Activated T-cell treated with anti-CD3 and anti-CD28 coated beads, Interleukin-2, amount 50 U/mL, for 4 hours (primary cell): ENCODE measurements around the gene SH3BP5. TPM values are rescaled to one million over a fixed set of nuclear protein-coding genes. Genes with fewer than 3 reads are reported as not detected.
"Not testable (repeated sequence)": the region's sequence is repeated elsewhere in the genome, so short reads cannot be mapped to it uniquely, and the experiment has no call there.

Experiments
- ATAC-seq, 2 donors: fragments of 200-7000 bp; cut with Tn5 transposase; one replicate each; pipeline ENCODE4 v1.10.0; 2021
- DNase-seq: peaks from one replicate; pipeline ENCODE4 v3.0.0-alpha.2; 2020
- H3K27me3 Mint-ChIP-seq: one replicate; pipeline ENCODE4 v1.8.0; 2021; ENCODE audit warnings: low read depth, mixed read lengths
- H3K36me3 Mint-ChIP-seq: one replicate; pipeline ENCODE4 v1.8.0; 2022; ENCODE audit warnings: mixed read lengths; ENCODE audit not compliant: insufficient read depth
- H3K4me1 Mint-ChIP-seq: one replicate; pipeline ENCODE4 v1.8.0; 2021; ENCODE audit warnings: low read depth, mixed read lengths
- H3K4me3 Mint-ChIP-seq: one replicate; pipeline ENCODE4 v1.8.0; 2021; ENCODE audit warnings: mild to moderate bottlenecking, moderate library complexity, mixed read lengths
- H3K9me3 Mint-ChIP-seq: one replicate; pipeline ENCODE4 v1.8.0; 2021; ENCODE audit warnings: mixed read lengths
- total RNA-seq, 3 donors: library from RNA; stranded (reverse); gene quantifications; one replicate each; pipeline ENCODE4 v1.2.1, GENCODE V29; 2021

SH3BP5 gene
- total RNA-seq, 3 donors from 2014 or later: 11.1 to 26.1 (median 12.9) TPM

DNA sequence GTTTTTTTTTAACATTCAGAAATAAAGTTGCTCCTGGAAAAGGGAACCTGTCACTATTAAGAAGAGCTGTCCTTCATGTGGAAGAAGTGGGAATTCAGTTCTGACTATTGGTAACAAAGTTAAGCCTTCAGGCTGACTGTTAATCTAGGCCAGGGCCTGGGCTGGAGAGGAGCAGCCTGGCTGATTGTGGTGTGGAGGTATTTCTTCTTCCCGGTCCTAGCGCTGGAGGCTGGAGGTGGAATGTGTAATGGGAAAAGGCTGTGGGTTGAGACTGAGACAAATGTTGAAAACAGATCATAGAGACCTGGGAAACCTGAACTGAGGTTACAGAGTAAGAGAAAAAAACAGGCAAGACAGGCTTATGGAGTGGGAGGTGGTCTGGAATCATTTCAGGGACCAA, 23.8 kb upstream of the SH3BP5 start:
- no peak for DNase-seq
- Mint-ChIP-seq H3K27me3 (no peaks in the 10 kb centered on the region), H3K36me3 (no peaks in the 10 kb centered on the region), H3K4me3 (no peak overlapping the region), H3K9me3 (no peaks in the 10 kb centered on the region), H3K4me1 (peaks cover 40% of the 10 kb centered on the region)
- ATAC-seq: no peak

DNA sequence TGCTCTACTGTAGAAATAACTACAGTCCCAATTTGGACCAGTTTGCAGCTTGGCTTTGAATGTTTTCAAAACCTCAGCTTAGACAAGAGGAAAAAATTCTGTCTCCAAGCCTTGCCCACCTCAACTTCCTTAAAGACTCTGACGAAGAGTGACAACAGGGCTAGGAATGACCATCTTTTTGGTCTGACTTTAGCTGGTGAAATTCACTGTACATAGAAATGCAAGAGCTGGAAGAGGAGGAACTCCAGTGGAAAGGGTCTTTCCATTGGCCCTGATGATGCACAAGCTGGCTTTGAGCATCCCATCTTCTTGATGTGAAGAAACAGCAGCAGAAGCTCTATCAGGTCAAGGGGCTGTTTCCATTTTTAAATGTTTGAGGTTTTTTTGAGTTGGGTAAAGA, 22.7 kb upstream of the SH3BP5 start:
- Mint-ChIP-seq H3K4me3 (no peak overlapping the region), H3K27me3 (no peaks in the 10 kb centered on the region), H3K36me3 (peaks cover 4% of the 10 kb centered on the region), H3K4me1 (peaks cover 35% of the 10 kb centered on the region), H3K9me3 (peaks cover 4% of the 10 kb centered on the region)
- DNase-seq: no peak
- no peak for ATAC-seq

DNA sequence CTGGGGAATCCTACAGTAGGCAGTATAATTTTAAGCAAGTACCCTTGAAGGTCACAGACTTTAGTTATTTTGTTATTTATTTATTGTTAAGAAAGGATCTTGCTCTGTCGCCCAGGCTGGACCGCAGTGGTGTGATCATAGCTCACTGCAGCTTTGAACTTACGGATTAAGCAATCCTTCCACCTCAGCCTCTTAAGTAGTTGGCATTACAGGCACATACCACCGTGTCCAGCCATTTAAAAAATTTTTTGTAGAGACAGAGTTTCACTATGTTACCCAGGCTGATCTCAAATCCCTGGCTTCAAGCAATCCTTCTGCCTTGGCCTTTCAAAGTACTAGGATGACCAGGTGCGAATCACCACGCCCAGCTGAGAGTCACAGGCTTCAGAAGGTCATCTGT, 22.1 kb upstream of the SH3BP5 start:
- Mint-ChIP-seq H3K4me3 (no peak overlapping the region), H3K36me3 (peaks cover 4% of the 10 kb centered on the region), H3K27me3 (no peaks in the 10 kb centered on the region), H3K4me1 (peaks cover 38% of the 10 kb centered on the region), H3K9me3 (peaks cover 6% of the 10 kb centered on the region)
- no peak for ATAC-seq
- no peak for DNase-seq

DNA sequence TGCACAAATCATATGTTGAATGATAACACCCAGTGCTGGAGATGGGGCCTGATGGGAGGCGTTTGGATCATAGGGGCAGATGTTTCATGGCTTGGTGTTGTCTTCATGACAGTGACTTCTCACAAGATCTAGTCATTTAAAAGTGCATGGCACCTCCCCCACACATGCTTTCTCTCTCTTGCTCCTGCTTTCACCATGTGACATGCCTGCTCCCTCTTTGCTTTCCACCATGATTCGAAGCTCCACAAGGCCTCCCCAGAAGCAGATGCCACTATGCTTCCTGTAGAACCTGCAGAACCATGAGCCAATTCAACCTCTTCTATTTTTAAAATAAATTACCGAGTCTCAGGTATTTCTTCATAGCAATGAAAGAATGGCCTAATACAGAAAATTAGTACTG, 17.8 kb upstream of the SH3BP5 start:
- DNase-seq (no peak), ATAC-seq (no peak)
- Mint-ChIP-seq H3K4me3 (no peak overlapping the region), H3K36me3 (peaks cover 4% of the 10 kb centered on the region), H3K4me1 (peaks cover 47% of the 10 kb centered on the region), H3K27me3 (no peaks in the 10 kb centered on the region), H3K9me3 (peaks cover 6% of the 10 kb centered on the region)

DNA sequence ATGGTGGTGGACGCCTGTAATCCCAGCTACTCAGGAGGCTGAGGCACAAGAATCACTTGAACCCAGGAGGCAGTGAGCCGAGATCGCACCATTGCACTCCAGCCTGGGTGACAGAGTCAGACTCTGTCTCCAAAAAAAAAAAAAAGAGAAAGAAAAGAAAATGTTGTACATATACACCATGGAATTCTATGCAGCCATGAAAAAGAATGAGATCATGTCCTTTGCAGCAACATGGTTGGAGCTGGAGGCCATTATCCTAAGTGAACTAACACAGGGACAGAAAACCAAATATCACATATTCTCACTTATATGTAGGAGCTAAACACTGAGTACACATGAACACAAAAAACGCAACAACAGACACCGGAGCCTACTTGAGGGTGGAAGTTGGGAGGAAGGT, 17.1 kb upstream of the SH3BP5 start:
- not testable (repeated sequence) for DNase-seq, H3K4me3 Mint-ChIP-seq, ATAC-seq, H3K36me3 Mint-ChIP-seq, H3K27me3 Mint-ChIP-seq, H3K9me3 Mint-ChIP-seq
- H3K4me1 Mint-ChIP-seq: peaks cover 48% of the 10 kb centered on the region

DNA sequence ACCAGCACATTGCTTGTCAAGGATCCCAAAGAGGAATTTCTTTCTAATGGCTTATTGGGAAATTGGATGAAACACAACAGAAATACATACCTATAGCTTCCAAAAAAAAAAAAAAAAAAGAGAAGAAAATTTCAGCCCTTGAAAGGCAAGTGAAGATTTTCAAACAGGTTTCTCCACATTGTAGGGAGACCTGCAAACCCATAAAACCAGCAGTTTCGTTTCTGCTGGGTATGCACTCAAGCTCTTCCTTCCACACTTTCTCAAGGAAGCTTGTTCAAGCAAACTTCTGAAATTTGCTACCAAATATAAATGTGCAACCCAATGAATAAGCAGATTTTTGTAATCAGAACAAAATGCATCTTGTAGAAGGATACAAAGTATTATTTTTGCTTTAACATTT, 15.9 kb upstream of the SH3BP5 start:
- H3K4me3 Mint-ChIP-seq: no peak overlapping the region
- ATAC-seq (no peak), DNase-seq (no peak)
- no peaks in the 10 kb centered on the region for H3K27me3 Mint-ChIP-seq
- H3K36me3 Mint-ChIP-seq: peaks cover 4% of the 10 kb centered on the region
- peaks cover 49% of the 10 kb centered on the region for H3K4me1 Mint-ChIP-seq
- H3K9me3 Mint-ChIP-seq: peaks cover 6% of the 10 kb centered on the region

DNA sequence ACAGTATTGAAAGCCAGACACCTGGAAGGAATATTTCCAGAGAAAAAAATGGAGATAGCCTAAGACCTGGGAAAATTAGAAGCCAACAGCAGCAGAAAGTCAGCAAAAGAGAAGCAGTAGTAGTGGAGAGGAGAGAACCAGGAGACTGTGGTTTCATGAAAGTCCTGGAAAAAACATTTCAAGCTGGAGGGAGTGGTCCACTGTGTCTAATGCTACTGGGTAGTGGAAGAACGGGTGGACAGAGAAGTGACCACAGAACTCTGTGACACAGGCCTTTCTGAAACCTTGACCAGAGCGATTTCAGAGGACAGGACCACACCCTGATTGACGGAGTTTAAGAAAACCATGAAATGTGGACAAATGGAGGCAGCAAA, 15.3 kb upstream of the SH3BP5 start:
- DNase-seq (no peak), ATAC-seq (no peak)
- H3K36me3 Mint-ChIP-seq: peaks cover 4% of the 10 kb centered on the region
- peaks cover 6% of the 10 kb centered on the region for H3K9me3 Mint-ChIP-seq
- no peaks in the 10 kb centered on the region for H3K27me3 Mint-ChIP-seq
- peaks cover 49% of the 10 kb centered on the region for H3K4me1 Mint-ChIP-seq
- H3K4me3 Mint-ChIP-seq: peak overlapping the region; percentile 35

DNA sequence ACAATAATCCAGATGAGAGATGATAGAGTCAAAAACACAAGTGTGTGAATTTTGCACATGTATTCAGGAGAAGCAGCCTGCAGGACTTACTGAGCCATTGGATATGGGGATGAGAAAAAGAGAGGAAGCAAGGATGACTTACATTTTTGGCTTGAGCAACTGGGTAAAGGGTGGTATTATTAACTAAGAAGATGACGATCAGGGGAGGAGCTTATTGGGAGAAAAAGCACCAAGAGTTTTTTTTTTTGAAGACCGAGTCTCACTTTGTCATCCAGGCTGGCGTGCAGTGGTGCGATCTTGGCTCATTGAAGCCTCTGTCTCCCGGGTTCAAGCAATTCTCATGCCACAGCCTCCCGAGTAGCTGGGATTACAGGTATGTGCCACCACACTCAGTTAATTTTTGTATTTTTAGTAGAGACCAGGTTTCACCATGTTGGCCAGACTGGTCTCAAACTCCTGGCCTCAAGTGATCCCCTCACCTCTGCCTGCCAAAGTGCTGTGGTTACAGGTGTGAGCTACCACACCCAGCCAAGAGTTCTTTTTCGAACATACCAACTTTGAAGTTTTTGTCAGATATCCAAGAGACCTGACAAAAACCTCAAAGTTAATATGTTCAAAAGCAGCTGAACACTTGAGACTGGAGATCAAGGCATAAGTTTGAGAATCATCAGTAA, 14.8 kb upstream of the SH3BP5 start:
- Mint-ChIP-seq H3K9me3 (peaks cover 6% of the 10 kb centered on the region), H3K27me3 (no peaks in the 10 kb centered on the region)
- DNase-seq: no peak

DNA sequence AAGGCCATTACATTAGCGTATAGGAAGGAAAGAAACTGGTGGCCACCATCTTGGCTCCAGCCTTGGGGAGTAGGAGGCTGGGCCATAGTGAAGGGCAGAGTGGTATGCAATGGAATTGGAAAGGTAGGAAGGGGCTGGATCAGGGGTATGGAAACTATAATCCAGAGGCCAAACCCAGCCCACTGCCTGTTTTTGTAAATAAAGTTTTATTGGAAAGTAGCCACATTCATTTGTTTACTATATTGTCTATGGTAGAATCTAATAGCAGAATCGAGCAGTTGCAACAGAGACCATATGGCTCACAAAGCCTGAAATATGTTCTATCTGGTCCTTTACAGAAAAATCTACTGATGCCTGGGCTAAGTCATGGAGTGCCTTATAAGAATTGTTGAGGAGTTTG, 14.1 kb upstream of the SH3BP5 start:
- Mint-ChIP-seq H3K4me1 (peaks cover 56% of the 10 kb centered on the region), H3K27me3 (no peaks in the 10 kb centered on the region), H3K36me3 (peaks cover 4% of the 10 kb centered on the region), H3K9me3 (peaks cover 6% of the 10 kb centered on the region), H3K4me3 (no peak overlapping the region)
- DNase-seq: no peak
- ATAC-seq: no peak

More for the DNA sequence above, 14.8 kb upstream of the SH3BP5 start:
- Mint-ChIP-seq H3K4me1 (peaks cover 52% of the 10 kb centered on the region), H3K4me3 (peak overlapping the region; percentile 35), H3K36me3 (peaks cover 4% of the 10 kb centered on the region)
- peak in 1 of 2 donors; percentile 34 for ATAC-seq

DNA sequence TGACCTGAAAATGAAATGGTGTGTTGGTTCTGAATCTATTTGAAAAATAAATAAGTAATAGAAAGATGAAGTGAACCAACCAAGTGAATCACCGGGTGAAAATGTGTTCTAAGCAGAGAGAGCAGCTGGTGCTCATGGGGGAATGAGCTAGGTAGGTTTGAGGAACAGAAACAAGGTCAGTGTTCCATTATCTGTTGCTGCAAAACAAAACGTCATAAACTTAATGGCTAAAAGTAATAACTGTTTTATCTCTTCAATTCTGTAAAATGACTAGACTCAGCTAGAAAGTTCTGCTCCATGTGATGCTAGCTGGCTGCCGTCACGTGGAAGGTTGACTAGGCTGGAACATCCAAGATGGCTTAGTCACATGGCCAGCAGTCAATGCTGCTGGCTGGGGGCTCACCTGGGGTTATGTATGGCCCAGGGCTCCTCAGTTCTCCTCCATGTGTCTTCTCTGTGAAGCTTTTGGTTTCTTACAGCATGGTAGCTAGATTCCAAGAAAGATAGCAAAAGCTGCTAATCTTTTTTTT, 13.3 kb upstream of the SH3BP5 start:
- peaks cover 4% of the 10 kb centered on the region for H3K36me3 Mint-ChIP-seq
- no peak for DNase-seq
- no peaks in the 10 kb centered on the region for H3K27me3 Mint-ChIP-seq
- no peak overlapping the region for H3K4me3 Mint-ChIP-seq
- ATAC-seq: peak in 1 of 2 donors; percentile 23
- H3K4me1 Mint-ChIP-seq: peaks cover 61% of the 10 kb centered on the region
- peaks cover 6% of the 10 kb centered on the region for H3K9me3 Mint-ChIP-seq

DNA sequence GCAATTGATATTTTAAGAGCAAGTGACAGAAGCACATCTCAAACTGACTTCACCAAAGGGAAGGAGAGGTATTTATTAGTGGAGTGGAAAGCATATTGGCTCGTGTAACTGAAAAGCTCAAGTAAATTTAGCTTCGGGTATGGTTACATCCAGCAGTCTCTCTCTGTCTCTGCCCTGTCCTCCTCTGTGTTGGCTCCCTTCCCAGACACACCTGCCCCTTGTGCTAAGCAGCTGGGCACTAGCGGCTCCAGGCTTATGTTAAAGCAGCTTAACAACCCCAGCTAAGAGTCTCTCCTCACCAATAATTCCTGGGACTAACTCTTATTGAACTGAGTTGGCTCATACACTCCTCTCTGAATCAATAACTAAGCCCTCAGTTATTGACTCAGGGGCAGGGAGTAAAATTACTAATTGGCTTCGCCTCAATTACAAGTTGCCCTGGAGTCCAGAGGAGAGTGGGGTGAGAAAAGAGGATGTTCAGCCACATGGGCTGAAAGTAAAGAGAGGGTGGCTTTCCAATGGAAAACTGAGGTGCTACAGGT, 12.8 kb upstream of the SH3BP5 start:
- Mint-ChIP-seq H3K4me3 (no peak overlapping the region), H3K4me1 (peaks cover 56% of the 10 kb centered on the region), H3K27me3 (no peaks in the 10 kb centered on the region), H3K9me3 (peaks cover 3% of the 10 kb centered on the region), H3K36me3 (no peaks in the 10 kb centered on the region)
- DNase-seq: no peak
- ATAC-seq: no peak

DNA sequence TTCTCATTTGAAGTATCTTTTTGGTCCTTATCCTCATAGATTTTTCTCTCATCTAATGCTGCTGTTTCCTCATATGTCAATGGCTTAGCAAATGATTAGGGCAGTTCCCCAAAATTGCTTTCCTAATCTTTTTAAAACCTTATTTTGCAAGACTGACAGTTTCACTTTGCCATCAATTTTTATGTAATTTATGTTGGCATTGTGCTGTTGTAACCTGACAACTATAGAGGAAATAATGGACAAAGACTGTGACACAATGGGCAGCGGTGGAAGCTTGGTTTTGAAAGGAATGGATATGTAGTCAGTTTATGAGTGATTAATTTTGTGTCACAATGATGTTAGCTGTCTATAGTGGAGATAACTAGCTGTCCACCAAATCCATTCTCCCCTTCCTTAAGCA, 10.6 kb upstream of the SH3BP5 start:
- DNase-seq: no peak
- no peak for ATAC-seq
- Mint-ChIP-seq H3K4me1 (peaks cover 55% of the 10 kb centered on the region), H3K9me3 (no peaks in the 10 kb centered on the region), H3K36me3 (no peaks in the 10 kb centered on the region), H3K4me3 (no peak overlapping the region), H3K27me3 (no peaks in the 10 kb centered on the region)

DNA sequence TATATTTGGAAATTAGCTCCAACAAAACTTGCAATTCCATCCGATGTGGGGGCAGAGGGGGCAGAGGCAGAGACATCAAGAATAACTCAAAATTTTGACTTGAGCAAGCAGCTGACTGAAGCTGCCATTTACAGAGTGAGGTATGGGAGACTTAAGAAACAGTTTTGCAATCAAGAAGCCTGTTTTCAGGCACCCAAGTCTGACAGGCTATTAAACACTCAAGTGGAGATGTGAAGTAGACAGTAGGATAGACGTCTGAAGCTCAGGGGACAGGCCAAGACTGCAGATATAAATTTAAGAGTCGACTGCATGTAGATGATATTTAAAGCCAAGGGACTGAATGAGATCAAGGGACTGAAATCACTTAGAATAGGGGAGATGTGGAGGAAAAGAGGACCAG, 9.9 kb upstream of the SH3BP5 start:
- H3K27me3 Mint-ChIP-seq: no peaks in the 10 kb centered on the region
- no peaks in the 10 kb centered on the region for H3K9me3 Mint-ChIP-seq
- DNase-seq: no peak
- peaks cover 48% of the 10 kb centered on the region for H3K4me1 Mint-ChIP-seq
- no peaks in the 10 kb centered on the region for H3K36me3 Mint-ChIP-seq
- no peak overlapping the region for H3K4me3 Mint-ChIP-seq
- ATAC-seq: no peak

DNA sequence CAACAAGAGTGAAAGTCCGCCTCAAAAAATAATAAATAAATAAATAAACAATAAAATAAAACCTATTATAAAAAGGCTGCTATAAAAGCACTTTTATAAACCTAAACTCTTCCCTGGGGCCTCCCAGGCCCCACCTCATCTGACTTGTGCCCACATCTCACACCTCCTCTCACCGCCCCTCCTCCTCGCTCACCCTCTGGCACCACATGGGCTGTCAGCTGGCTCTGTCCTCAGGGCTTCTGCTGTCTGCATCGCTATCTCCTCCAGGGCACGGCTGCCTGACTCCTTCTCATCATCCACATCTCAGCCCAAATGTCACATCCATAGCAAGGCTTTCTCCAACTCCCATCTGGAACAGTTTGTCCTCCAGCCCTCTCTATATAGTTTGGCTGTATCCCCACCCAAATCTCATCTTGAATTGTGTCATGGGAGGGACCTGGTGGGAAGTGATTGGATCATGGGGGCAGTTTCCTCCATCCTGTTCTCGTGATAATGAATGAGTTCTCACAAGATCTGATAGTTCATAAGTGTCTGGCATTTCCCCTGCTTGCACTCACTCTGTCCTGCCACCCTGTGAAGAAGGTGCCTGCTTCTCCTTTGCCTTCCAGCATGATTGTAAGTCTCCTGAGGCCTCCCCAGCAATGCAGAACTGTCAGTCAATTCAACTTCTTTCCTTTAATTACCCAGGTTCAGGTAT, 8.8 kb upstream of the SH3BP5 start:
- H3K4me1 Mint-ChIP-seq: peaks cover 37% of the 10 kb centered on the region
- DNase-seq: no peak

DNA sequence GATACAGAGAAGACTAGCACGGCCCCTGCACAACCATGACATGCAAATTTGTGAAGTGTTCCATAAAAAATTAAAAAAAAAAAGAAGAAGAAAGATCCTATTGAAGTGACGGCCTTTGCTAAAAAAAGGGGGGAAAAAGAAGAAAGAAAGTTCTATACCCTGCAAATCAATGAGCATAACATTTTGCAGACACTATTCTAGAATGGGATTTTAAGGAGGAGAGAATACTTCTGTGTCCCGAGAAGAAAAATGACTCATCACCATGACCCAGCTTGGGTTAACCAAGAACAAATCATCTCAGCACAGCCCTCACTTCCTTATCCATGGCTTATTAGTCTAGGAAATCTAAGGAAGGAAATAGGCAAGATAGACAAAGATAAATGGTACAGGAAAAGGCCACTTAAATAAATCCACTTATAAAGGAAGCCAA, 7.4 kb upstream of the SH3BP5 start:
- H3K27me3 Mint-ChIP-seq: no peaks in the 10 kb centered on the region
- H3K9me3 Mint-ChIP-seq: no peaks in the 10 kb centered on the region
- ATAC-seq: no peak
- no peak for DNase-seq
- no peak overlapping the region for H3K4me3 Mint-ChIP-seq
- no peaks in the 10 kb centered on the region for H3K36me3 Mint-ChIP-seq
- peaks cover 27% of the 10 kb centered on the region for H3K4me1 Mint-ChIP-seq

More for the DNA sequence above, 8.8 kb upstream of the SH3BP5 start:
- ATAC-seq: no peak
- H3K9me3 Mint-ChIP-seq: no peaks in the 10 kb centered on the region
- H3K27me3 Mint-ChIP-seq: no peaks in the 10 kb centered on the region
- no peak overlapping the region for H3K4me3 Mint-ChIP-seq
- H3K36me3 Mint-ChIP-seq: no peaks in the 10 kb centered on the region
